Measurements from ENCODE around the gene FILIP1L. TPM values are rescaled to one million over a fixed set of nuclear protein-coding genes. Genes with fewer than 3 reads are reported as not detected.

FILIP1L gene
- polyA plus RNA-seq, 1 donor (not counting 4 experiments of a cell fraction or from before 2014, with no cell fraction given), result 14.7 TPM

DNA sequence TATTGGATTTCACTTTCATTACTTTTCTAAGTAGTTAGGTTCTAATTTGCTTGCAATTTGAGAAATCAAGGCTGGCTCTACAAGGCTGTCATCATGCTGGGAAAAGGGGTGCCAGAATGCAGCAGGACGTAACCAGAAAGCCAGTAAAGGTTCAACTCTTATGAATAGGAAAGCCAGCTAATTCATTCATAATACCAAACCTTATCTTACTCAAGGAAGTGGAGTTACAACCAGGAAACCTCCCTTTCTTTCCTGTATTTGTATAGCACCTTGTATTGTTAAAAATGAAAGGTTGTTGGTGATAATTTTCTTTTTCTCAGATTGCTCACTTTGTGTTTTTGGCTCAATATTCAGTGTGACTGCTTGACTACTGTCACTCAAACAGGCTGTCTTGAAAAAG is 109.4 kb downstream of the FILIP1L start:
- DNase-seq (ENCODE audit: low read depth, low spot score), result no peak
- H3K79me2 ChIP-seq (ENCODE audit: control insufficient read depth, insufficient read depth, low read length), result no peaks in the 10 kb centered on the region
- H3K36me3 ChIP-seq (ENCODE audit: control insufficient read depth in 2 of 2, extremely low read depth in 1 of 2, insufficient read depth in 2 of 2, low read length in 2 of 2), result no peaks in the 10 kb centered on the region
- H3K9me3 ChIP-seq (ENCODE audit: control insufficient read depth, low read depth, low read length), result no peaks in the 10 kb centered on the region
- TF ChIP-seq CTCF (optimal IDR thresholded peaks at IDR 0.05 in 1 of 3, IDR thresholded peaks at IDR 0.05 in 1 of 3, conservative IDR thresholded peaks at IDR 0.05 in 1 of 3; ENCODE audit: extremely low read depth in 1 of 3, insufficient read depth in 2 of 3, low read length in 3 of 3), result no peak
- no peak for TF ChIP-seq EZH2 (IDR thresholded peaks at IDR 0.05; ENCODE audit: low read length)
- no peak overlapping the region for H3K4me2 ChIP-seq (ENCODE audit: control insufficient read depth, extremely low read depth, insufficient read depth, low read depth, low read length)
- no peak overlapping the region for H2AFZ ChIP-seq (ENCODE audit: control insufficient read depth, low read length)
- dilution Hi-C loops (cut with MboI; ENCODE audit: extremely low pct_ligation_motif_present, low sequenced_read_pairs), result no loop called here
- peaks cover 42% of the 10 kb centered on the region for H3K4me1 ChIP-seq (ENCODE audit: control insufficient read depth, extremely low read depth, insufficient read depth, low read length)
- H3K27ac ChIP-seq (ENCODE audit: control insufficient read depth, insufficient read depth, low read length), result no peak overlapping the region
- FAIRE-seq, result no peak
- no peak overlapping the region for H3K4me3 ChIP-seq (ENCODE audit: control insufficient read depth in 2 of 3, extremely low read depth in 1 of 3, insufficient read depth in 2 of 3, low read depth in 1 of 3, low read length in 3 of 3)
- H3K9me1 ChIP-seq (ENCODE audit: control insufficient read depth, extremely low read depth, insufficient read depth, low read length), result peaks cover 3% of the 10 kb centered on the region
- no peak overlapping the region for H3K9ac ChIP-seq (ENCODE audit: control insufficient read depth, extremely low read depth, insufficient read depth, low read length)
- no peaks in the 10 kb centered on the region for H3K27me3 ChIP-seq (ENCODE audit: control insufficient read depth, extremely low read depth, insufficient read depth, low read length)
- no peaks in the 10 kb centered on the region for H4K20me1 ChIP-seq (ENCODE audit: control insufficient read depth, extremely low read depth, insufficient read depth, low read length)

DNA sequence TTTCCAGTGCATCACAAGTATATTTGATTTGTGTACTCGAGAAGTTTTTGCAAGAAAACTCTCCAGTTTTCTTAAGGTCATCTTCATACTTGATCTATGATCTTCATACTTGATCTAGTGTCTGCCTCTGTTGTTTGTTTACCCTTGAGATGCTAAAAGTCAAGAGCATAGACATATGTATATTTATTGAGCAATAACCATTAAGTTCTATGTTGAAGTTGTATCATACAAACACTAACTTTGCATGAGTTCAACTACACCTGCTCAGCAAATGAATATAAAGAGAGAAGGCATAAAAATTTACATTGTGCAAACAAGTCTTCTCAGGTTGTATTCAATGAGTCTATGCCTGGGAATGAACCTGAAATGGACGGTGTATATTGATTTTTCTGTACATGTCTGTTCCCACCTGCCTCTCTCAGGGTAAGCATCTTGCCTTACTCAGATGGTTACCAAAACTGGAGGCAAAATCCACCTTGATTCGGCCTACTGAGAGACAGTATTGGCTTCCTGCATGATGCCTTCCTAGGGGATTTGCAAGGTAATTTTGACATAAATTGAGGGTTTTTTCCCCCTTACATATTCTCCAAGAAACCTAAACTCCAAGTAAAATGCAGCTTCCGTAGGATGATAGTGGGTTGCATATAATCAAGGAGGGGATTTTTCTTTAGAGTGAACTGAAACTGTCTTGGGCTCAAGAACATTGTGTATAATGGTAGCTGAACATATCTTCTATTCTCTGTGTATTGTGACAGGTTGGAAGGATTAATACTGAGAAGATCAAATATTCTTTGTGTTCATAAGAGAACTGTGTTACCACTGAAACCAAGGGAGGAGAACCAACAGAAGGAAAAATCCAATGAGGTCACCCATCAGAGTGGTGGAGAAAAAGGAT is 110.4 kb downstream of the FILIP1L start:
- peaks cover 42% of the 10 kb centered on the region for H3K4me1 ChIP-seq (ENCODE audit: control insufficient read depth, extremely low read depth, insufficient read depth, low read length)
- H4K20me1 ChIP-seq (ENCODE audit: control insufficient read depth, extremely low read depth, insufficient read depth, low read length), result no peaks in the 10 kb centered on the region
- no peak overlapping the region for H2AFZ ChIP-seq (ENCODE audit: control insufficient read depth, low read length)
- TF ChIP-seq CTCF (optimal IDR thresholded peaks at IDR 0.05 in 1 of 3, IDR thresholded peaks at IDR 0.05 in 1 of 3, conservative IDR thresholded peaks at IDR 0.05 in 1 of 3; ENCODE audit: extremely low read depth in 1 of 3, insufficient read depth in 2 of 3, low read length in 3 of 3) (no peak), EZH2 (IDR thresholded peaks at IDR 0.05; ENCODE audit: low read length) (no peak)
- H3K27ac ChIP-seq (ENCODE audit: control insufficient read depth, insufficient read depth, low read length), result no peak overlapping the region
- H3K4me3 ChIP-seq (ENCODE audit: control insufficient read depth in 2 of 3, extremely low read depth in 1 of 3, insufficient read depth in 2 of 3, low read depth in 1 of 3, low read length in 3 of 3), result no peak overlapping the region
- no peak overlapping the region for H3K4me2 ChIP-seq (ENCODE audit: control insufficient read depth, extremely low read depth, insufficient read depth, low read depth, low read length)
- H3K27me3 ChIP-seq (ENCODE audit: control insufficient read depth, extremely low read depth, insufficient read depth, low read length), result no peaks in the 10 kb centered on the region
- no peaks in the 10 kb centered on the region for H3K79me2 ChIP-seq (ENCODE audit: control insufficient read depth, insufficient read depth, low read length)
- H3K9ac ChIP-seq (ENCODE audit: control insufficient read depth, extremely low read depth, insufficient read depth, low read length), result no peak overlapping the region
- FAIRE-seq (no peak), DNase-seq (ENCODE audit: low read depth, low spot score) (no peak)
- H3K36me3 ChIP-seq (ENCODE audit: control insufficient read depth in 2 of 2, extremely low read depth in 1 of 2, insufficient read depth in 2 of 2, low read length in 2 of 2), result no peaks in the 10 kb centered on the region
- dilution Hi-C loops (cut with MboI; ENCODE audit: extremely low pct_ligation_motif_present, low sequenced_read_pairs), result no loop called here
- peaks cover 3% of the 10 kb centered on the region for H3K9me1 ChIP-seq (ENCODE audit: control insufficient read depth, extremely low read depth, insufficient read depth, low read length)
- H3K9me3 ChIP-seq (ENCODE audit: control insufficient read depth, low read depth, low read length), result no peaks in the 10 kb centered on the region

Measured in keratinocyte (primary cell).